Kidney capillary endothelial cell (primary cell): ENCODE data around the gene GPRC5A.

Experiments used
- DNase-seq: peaks from one replicate; pipeline ENCODE4 v3.0.0-alpha.2; 2018; ENCODE audit warnings: low spot score

Gene GPRC5A

DNA sequence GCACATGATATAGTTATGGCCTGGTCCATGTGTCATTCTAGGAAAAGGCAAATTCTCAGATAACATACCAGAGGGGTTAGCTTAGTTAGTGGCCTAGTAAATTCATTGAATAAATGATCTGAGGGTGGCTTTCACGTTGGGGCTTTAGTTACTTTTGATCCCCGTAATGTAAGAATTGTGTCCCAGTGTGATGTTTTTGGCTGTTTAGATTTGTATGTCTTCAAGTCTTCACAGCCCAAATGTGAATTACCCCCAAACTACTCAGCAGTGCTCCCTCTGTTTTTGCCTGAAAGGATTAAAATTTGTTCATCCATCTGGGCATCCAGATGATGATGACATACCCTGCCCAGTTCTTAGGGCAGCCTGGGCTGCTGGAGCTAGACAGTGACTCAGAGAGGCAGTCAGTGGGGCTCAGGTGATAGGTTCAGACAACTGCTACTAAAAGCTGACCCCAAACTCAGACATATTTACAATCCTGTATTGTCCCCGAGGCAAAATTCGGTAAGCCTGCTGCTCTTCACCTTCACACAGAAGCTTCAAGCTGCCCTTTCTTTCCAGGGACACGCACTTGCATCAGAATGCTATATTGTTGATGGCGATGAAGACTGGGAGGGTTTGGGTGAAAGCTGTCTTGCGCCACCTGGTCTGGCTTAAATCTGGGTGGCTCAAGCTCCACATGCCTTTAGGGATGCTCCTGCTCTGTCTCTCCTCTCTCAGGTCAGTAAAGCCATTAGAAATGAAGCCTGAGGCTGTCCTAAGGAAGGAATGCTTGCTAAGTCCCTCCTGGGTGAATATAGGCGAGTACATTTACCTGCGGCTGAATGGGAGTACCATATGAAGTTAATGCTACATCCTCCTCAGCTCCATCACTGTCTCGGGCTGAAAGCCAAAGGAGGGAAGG lies 50.3 kb downstream of the GPRC5A start:
- no peak for DNase-seq

DNA sequence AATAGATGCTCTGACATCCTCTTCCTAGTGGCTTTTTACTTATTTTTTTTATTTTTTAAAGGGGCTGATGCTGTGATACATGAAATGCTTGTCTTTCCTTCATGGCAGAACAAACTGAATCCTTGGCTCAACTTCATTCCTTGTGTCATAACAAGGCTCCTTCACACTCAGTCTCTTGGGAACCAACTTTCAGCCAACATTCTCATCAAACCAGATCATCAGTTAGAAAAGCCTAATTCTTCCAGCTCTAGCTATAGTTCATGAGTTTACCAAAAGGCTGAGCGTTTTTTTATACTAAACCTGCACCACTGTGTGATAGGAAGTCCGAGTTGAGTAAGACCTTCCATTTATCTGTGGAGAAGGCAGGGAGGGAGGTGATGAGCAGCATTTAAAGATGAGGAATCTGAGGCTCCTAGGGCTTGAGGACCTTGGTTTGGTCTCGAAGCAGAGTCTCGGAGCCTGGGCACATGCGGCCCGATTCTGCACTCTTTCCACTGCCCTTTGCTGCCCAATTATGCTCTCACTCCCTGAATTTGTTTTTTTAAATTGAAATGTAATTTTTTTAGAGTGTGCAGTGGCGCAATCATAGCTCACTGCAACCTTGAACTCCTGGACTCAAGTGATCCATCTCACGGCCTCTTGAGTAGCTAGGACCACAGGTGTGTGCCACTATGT lies 52.4 kb downstream of the GPRC5A start:
- no peak for DNase-seq

DNA sequence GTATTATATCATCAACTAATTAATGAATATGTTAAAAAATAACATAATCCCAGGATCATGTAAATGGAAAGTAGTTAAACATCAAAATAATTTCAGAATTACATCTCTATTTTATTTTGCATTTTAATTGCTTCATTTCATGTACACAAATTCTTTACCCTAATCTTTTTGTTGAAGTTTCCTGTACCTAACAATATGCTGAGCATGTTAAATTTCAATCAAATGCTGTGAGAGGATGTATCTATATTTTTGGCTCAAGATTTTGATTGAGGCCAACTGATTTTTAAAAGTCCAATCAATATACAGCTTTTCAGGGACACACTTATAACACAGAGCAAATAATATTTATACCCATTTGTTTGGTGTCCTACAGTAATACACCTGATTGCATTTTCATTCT lies 54.2 kb downstream of the GPRC5A start:
- no peak for DNase-seq

GRCh38 chr12:12946686-12947355 lies 55.5 kb downstream of the GPRC5A start:
- DNase-seq = no peak

- DNase-seq = no peak
Measured at GRCh38 chr12:12947902-12948301, 56.5 kb downstream of the GPRC5A start.

GRCh38 chr12:12951504-12951903 lies 60.1 kb downstream of the GPRC5A start:
- DNase-seq = no peak

- DNase-seq = no peak
Measured at GRCh38 chr12:12952036-12952435, 60.7 kb downstream of the GPRC5A start, which contains the start of gene GPRC5D. GPRC5D (minus strand) TSS chr12:12952170; CDS start chr12:12950384, 1,786 bp downstream.

DNA sequence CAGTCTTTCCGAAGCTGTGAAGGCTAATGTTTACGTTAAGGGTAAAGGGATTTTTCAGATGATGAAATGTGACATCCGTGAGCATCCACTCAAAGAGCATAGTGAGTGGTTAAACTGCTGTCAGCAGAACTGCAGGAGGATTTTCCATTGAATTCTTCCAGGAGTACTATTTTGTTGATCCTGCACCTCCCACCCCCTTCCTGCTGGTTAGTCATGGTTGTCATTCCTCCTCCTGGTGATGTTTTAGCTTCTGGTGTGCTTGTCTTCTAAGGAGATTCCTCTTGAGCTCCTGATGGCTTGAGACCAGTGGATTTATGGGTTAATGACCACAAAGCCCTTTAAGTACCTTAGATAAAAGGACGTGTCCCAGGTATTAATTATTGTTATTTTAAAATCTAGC lies 63.0 kb downstream of the GPRC5A start:
- no peak for DNase-seq

GRCh38 chr12:12954878-12955625 lies 63.7 kb downstream of the GPRC5A start:
- no peak for DNase-seq

- DNase-seq = no peak
Measured at GRCh38 chr12:12958886-12959285, 67.5 kb downstream of the GPRC5A start.

DNA sequence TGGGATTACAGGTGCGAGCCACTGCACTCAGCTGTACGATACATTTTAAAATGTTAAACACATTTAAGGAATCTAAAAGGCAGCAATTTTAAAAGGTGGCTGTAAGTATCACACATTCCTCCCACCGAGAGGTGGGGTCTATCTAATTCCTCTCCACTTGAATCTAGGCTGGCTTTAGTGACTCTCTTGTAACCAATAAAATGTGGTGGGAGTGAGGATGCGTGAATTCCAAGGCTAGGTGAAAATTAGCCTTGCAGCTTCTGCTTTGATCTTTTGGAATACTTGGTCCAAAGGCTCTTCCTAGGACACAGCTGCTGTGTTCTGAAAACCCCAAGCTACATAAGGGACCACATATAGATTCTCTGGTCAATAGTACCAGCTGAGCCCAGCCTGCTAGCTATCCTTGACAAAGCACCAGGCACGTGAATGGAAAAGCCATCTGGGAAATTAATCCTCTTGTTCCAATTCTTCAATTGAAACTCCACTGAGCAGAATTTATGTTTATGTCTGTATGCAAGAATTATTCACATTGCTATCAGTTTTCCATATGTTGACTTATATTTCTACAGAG lies 69.4 kb downstream of the GPRC5A start:
- no peak for DNase-seq

DNA sequence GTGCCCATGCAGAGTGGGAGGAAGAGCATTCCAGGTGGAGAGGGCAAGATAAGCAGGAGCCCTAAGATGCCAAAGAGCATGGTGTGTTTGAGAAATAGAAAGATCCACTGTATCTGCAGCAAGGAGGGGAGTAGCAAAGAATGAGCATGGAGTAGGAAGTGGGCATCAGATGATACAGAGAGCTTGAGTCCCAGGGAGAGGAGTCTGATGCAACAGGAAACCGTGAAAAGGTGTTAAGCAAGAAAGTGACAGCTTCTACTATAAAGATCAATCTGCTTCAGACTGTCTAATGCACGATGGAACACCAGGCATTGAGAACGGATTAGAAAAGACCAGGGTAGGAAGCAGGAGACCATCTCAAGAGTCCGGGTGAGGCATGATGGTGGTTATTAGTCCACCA lies 72.9 kb downstream of the GPRC5A start:
- no peak for DNase-seq

- no peak for DNase-seq
Measured at GRCh38 chr12:12965836-12966235, 74.5 kb downstream of the GPRC5A start.
